Type B pancreatic cell (in vitro differentiated cells): ENCODE measurements around the gene CORO2A. TPM values are rescaled to one million over a fixed set of nuclear protein-coding genes. Genes with fewer than 3 reads are reported as not detected.

Experiments
- DNase-seq: peaks from one replicate; pipeline ENCODE4 v3.0.0; 2021; ENCODE audit warnings: mixed read lengths; ENCODE audit not compliant: unreplicated experiment; ENCODE audit errors: extremely low spot score
- H3K27ac Mint-ChIP-seq: 2 replicates; pipeline ENCODE4 v1.8.0; 2021; ENCODE audit warnings: mild to moderate bottlenecking, mixed read lengths
- H3K27me3 Mint-ChIP-seq: 2 replicates; pipeline ENCODE4 v1.8.0; 2021; ENCODE audit warnings: mixed read lengths
- H3K36me3 Mint-ChIP-seq: 2 replicates; pipeline ENCODE4 v1.8.0; 2021; ENCODE audit warnings: mixed read lengths
- H3K4me1 Mint-ChIP-seq: one replicate; pipeline ENCODE4 v1.8.0; 2021; ENCODE audit warnings: mixed read lengths; ENCODE audit not compliant: unreplicated experiment
- H3K4me3 Mint-ChIP-seq: 2 replicates; pipeline ENCODE4 v1.8.0; 2021; ENCODE audit warnings: mild to moderate bottlenecking, mixed read lengths
- H3K9me3 Mint-ChIP-seq: 2 replicates; pipeline ENCODE4 v1.8.0; 2021; ENCODE audit warnings: mixed read lengths
- CTCF ChIP-seq: fragments of 200-600 bp; sonication (generic); conservative IDR thresholded peaks from 2 replicates; pipeline ENCODE4 v1.5.0; 2021; ENCODE audit warnings: antibody characterized with exemption, mild to moderate bottlenecking
- long read RNA-seq: library from polyadenylated mRNA; unstranded; transcript quantifications from one replicate; pipeline ENCODE4 v2.0.0, GENCODE V29; 2020
- total RNA-seq: library from RNA; stranded (reverse); gene quantifications from 2 replicates; pipeline ENCODE4 v1.2.1, GENCODE V29; 2021; ENCODE audit warnings: low replicate concordance

The CORO2A gene
- 9.9 and 28.5 TPM in 2 replicates for total RNA-seq
- long read RNA-seq, full-length matches to known transcripts, result 15 of 36 reads
- long read RNA-seq, partial matches to known transcripts, result 11 of 36 reads
- long read RNA-seq, other reads (novel, unspliced or antisense), result 10 of 36 reads

- H3K9me3 Mint-ChIP-seq, result no peaks in the 10 kb centered on the region
- peak within 1 kb of the TSS; percentile 84 for H3K27ac Mint-ChIP-seq
- H3K36me3 Mint-ChIP-seq, result no peaks in the 10 kb centered on the region
- H3K4me3 Mint-ChIP-seq, result peak within 1 kb of the TSS; percentile 86
- DNase-seq, result no peak
- peak; percentile 58 for TF ChIP-seq CTCF
- H3K4me1 Mint-ChIP-seq, result no peaks in the 10 kb centered on the region
- H3K27me3 Mint-ChIP-seq, result no peaks in the 10 kb centered on the region
These were observed at the start of gene CORO2A for GRCh38 chr9:98192503-98193335. Gene CORO2A, minus strand, starts transcription at chr9:98192637. Its CDS starts 34,977 bp downstream, at chr9:98157660.

GRCh38 chr9:98241357-98242300 lies 49.2 kb upstream of the CORO2A start:
- peaks cover under 1% of the 10 kb centered on the region for H3K36me3 Mint-ChIP-seq
- H3K27me3 Mint-ChIP-seq, result no peaks in the 10 kb centered on the region
- H3K27ac Mint-ChIP-seq, result peak overlapping the region; percentile 34
- H3K9me3 Mint-ChIP-seq, result no peaks in the 10 kb centered on the region
- no peak for DNase-seq
- peaks cover 11% of the 10 kb centered on the region for H3K4me1 Mint-ChIP-seq
- TF ChIP-seq CTCF, result peak; percentile 44
- no peak overlapping the region for H3K4me3 Mint-ChIP-seq

- Mint-ChIP-seq H3K4me3 (no peak overlapping the region), H3K27ac (no peak overlapping the region), H3K9me3 (no peaks in the 10 kb centered on the region), H3K36me3 (peaks cover 3% of the 10 kb centered on the region), H3K27me3 (no peaks in the 10 kb centered on the region), H3K4me1 (peaks cover 5% of the 10 kb centered on the region)
- DNase-seq, result no peak
- TF ChIP-seq CTCF, result no peak
These were observed 48.0 kb upstream of the CORO2A start for GRCh38 chr9:98240475-98240874.

- Mint-ChIP-seq H3K9me3 (no peaks in the 10 kb centered on the region), H3K4me1 (no peaks in the 10 kb centered on the region)
These were observed 44.6 kb upstream of the CORO2A start for GRCh38 chr9:98236901-98237487.

More at GRCh38 chr9:98236901-98237487, 44.6 kb upstream of the CORO2A start:
- H3K27ac Mint-ChIP-seq, result no peak overlapping the region
- no peak for TF ChIP-seq CTCF
- H3K36me3 Mint-ChIP-seq, result peaks cover 3% of the 10 kb centered on the region
- H3K4me3 Mint-ChIP-seq, result no peak overlapping the region
- DNase-seq, result no peak
- no peaks in the 10 kb centered on the region for H3K27me3 Mint-ChIP-seq
